K562 (cell line): ENCODE results near the gene ZNF672. TPM values are rescaled to one million over a fixed set of nuclear protein-coding genes. Genes with fewer than 3 reads are reported as not detected.

Experiments
- ATAC-seq: fragments of 200-7000 bp; cut with Tn5 transposase; 3 replicates; pipeline ENCODE4 v1.9.1; 2020; ENCODE audit warnings: moderate library complexity
- BruUV-seq: library from RNA; stranded (reverse); fragments of 400-500 nt; replicated peaks from 2 replicates; lab custom pipeline; 2021; lab: Mats Ljungman, UMichigan
- CTCF ChIA-PET: fragments of 300-600 bp; formaldehyde crosslinking; extraction: SDS; loops from one replicate; lab custom pipeline; 2021; ENCODE audit warnings: low intra/inter-chr PET ratio; lab: Yijun Ruan, JAX
- POLR2A ChIA-PET: fragments of 300-600, 350-650 bp; sonication (Branson Sonifier 250); formaldehyde crosslinking; extraction: SDS; loops from one replicate; lab custom pipeline; 2021; ENCODE audit warnings: antibody characterized with exemption, inconsistent platforms; lab: Yijun Ruan, JAX
- DNase-seq, 4 experiments: peaks; one replicate each; pipeline versions ENCODE4 v3.0.0 to v3.0.0-alpha.2; 2011 to 2018; ENCODE audit warnings: low spot score in 3 of 4, mixed read lengths in 3 of 4; ENCODE audit errors: extremely low read depth in 1 of 4
- FAIRE-seq: peaks from 2 replicates; lab custom pipeline; 2011; peaks lifted over from hg19 to GRCh38; lab: Jason Lieb, UNC
- H2AFZ ChIP-seq: 2 replicates; pipeline ENCODE4 v1.6.0; 2011; ENCODE audit warnings: low read depth, low read length, control low read depth, inconsistent platforms
- H3K27ac ChIP-seq: fragments of 200-600 bp; 3 replicates; pipeline ENCODE4 v1.8.0; 2011; ENCODE audit warnings: low read depth, mild to moderate bottlenecking, control low read depth, inconsistent platforms, low read length, moderate library complexity, mixed read lengths; ENCODE audit errors: extremely low read depth
- H3K27me3 ChIP-seq, 2 experiments: fragments of 300-600 bp in 1 of 2; 2 replicates in 1 of 2; 3 replicates in 1 of 2; pipeline versions ENCODE4 v1.6.0 to v1.8.0; 2011; ENCODE audit warnings: inconsistent platforms in 2 of 2, low read length in 2 of 2, mild to moderate bottlenecking in 1 of 2, mixed read lengths in 1 of 2, moderate library complexity in 1 of 2; ENCODE audit not compliant: control insufficient read depth in 2 of 2, insufficient read depth in 2 of 2
- H3K36me3 ChIP-seq: fragments of 300-600 bp; 3 replicates; pipeline ENCODE4 v1.8.0; 2011; ENCODE audit warnings: mild to moderate bottlenecking, low read length, inconsistent platforms; ENCODE audit not compliant: control insufficient read depth, insufficient read depth
- H3K4me1 ChIP-seq, 2 experiments: fragments of 200-600 bp in 1 of 2; replicated peaks in 1 of 2; 2 replicates in 1 of 2; 3 replicates in 1 of 2; pipeline versions ENCODE4 v1.5.1 to v1.8.0; 2011; ENCODE audit warnings: inconsistent platforms in 2 of 2, low read length in 2 of 2, mild to moderate bottlenecking in 1 of 2, mixed read lengths in 1 of 2, moderate library complexity in 1 of 2; ENCODE audit not compliant: control insufficient read depth in 2 of 2, insufficient read depth in 2 of 2
- H3K4me2 ChIP-seq: 2 replicates; pipeline ENCODE4 v1.6.1; 2011; ENCODE audit warnings: low read length, control low read depth, inconsistent platforms, mixed read lengths; ENCODE audit not compliant: insufficient read depth
- H3K4me3 ChIP-seq: fragments of 200-600 bp; sonication (generic), shearing (Covaris generic); 2 replicates; pipeline ENCODE4 v1.5.1; 2016; ENCODE audit warnings: control low read depth, inconsistent platforms
- H3K79me2 ChIP-seq: fragments of 200-600 bp; 3 replicates; pipeline ENCODE4 v1.8.0; 2011; ENCODE audit warnings: low read length, inconsistent platforms; ENCODE audit not compliant: control insufficient read depth, insufficient read depth
- H3K9ac ChIP-seq, 2 experiments: 2 replicates each; pipeline versions ENCODE4 v1.6.0 to v1.6.1; 2011; ENCODE audit warnings: low read depth in 2 of 2, low read length in 2 of 2, control low read depth in 1 of 2, inconsistent platforms in 1 of 2, mild to moderate bottlenecking in 1 of 2, mixed read lengths in 1 of 2; ENCODE audit not compliant: insufficient read depth in 1 of 2
- H3K9me1 ChIP-seq: one replicate; pipeline ENCODE4 v1.6.0; 2011; ENCODE audit warnings: inconsistent platforms, mild to moderate bottlenecking, low read length, moderate library complexity; ENCODE audit not compliant: control insufficient read depth, insufficient read depth
- H3K9me3 ChIP-seq: replicated peaks from 2 replicates; pipeline ENCODE4 v1.5.1; 2011; ENCODE audit warnings: low read depth, low read length, inconsistent platforms; ENCODE audit not compliant: control insufficient read depth, insufficient read depth
- H4K20me1 ChIP-seq: replicated peaks from 2 replicates; pipeline ENCODE4 v1.6.1; 2011; ENCODE audit warnings: low read length, inconsistent platforms, mixed read lengths; ENCODE audit not compliant: control insufficient read depth, insufficient read depth
- BACH1 ChIP-seq: fragments of 200-800 bp; sonication (Bioruptor generic); IDR thresholded peaks from 2 replicates; pipeline ENCODE4 v1.6.1; 2016; ENCODE audit warnings: missing genetic modification characterization, missing compliant biosample characterization
- DMBX1 ChIP-seq: fragments of 250-450 bp; sonication (Bioruptor Pico); IDR thresholded peaks from 2 replicates; pipeline ENCODE4 v1.8.0; 2022; ENCODE audit warnings: inconsistent platforms, mild to moderate bottlenecking, moderate library complexity, borderline replicate concordance
- MYNN ChIP-seq, 2 experiments: sonication (generic); formaldehyde crosslinking in 1 of 2; IDR thresholded peaks; 2 replicates each; pipeline versions ENCODE4 v1.5.0 to v1.6.1; 2016 to 2020; ENCODE audit warnings: antibody characterized with exemption in 1 of 2, missing genetic modification reagents in 1 of 2
- SUPT5H ChIP-seq: fragments of 450-650 bp; IDR thresholded peaks from 2 replicates; pipeline ENCODE4 v1.6.1; 2016
- YY1 ChIP-seq, 3 experiments: IDR thresholded peaks; 2 replicates each; pipeline ENCODE4 v1.6.1; 2011; ENCODE audit warnings: low read length in 2 of 3, mild to moderate bottlenecking in 2 of 3, moderate library complexity in 2 of 3, borderline replicate concordance in 1 of 3, control low read depth in 1 of 3, low read depth in 1 of 3; ENCODE audit not compliant: insufficient read depth in 3 of 3, insufficient replicate concordance in 2 of 3, control insufficient read depth in 1 of 3, insufficient read length in 1 of 3; ENCODE audit errors: extremely low read depth in 1 of 3
- WGBS: fragments of 100-300 bp; shearing (Covaris generic); methylation state at CpG from one replicate; pipeline ENCODE4 v1.1.6; 2016; ENCODE audit warnings: low coverage, mixed read lengths; ENCODE audit not compliant: insufficient coverage; ENCODE audit errors: missing lambda C conversion rate; 5-methylcytosine and 5-hydroxymethylcytosine counted together
- in situ Hi-C: fragments of 300-500 bp; cut with MboI; formaldehyde crosslinking; loops from 4 replicates; pipeline ENCODE4 v1.15.0; 2018; ENCODE audit warnings: inconsistent platforms, mixed read lengths
- intact Hi-C: fragments of 100-400 bp; cut with micrococcal nuclease; formaldehyde crosslinking; loops from 2 replicates; pipeline ENCODE4 v1.14.2; 2022
- polyA plus RNA-seq, 8 experiments: library from polyadenylated mRNA; depleted of rRNA in 4 of 8; stranded (reverse) in 5 of 8; unstranded in 3 of 8; fragments of >200 nt; fragmentation: Nextera tagmentation in 2 of 8; fragmentation: Illumina TruSeq in 1 of 8; extraction: Ambion mirVana in 2 of 8; extraction: Trizol in 1 of 8; gene quantifications; 2 replicates each; pipeline versions ENCODE4 v1.2.1 to v1.2.3, GENCODE V29; 2011 to 2014; ENCODE audit warnings: inconsistent platforms in 1 of 8, missing spikeins in 1 of 8
- total RNA-seq, 7 experiments: library from RNA; depleted of rRNA in 6 of 7; stranded (reverse); fragments of >200 nt in 6 of 7; fragmentation: Illumina TruSeq in 2 of 7; extraction: Trizol in 2 of 7; gene quantifications; 2 replicates each; pipeline versions ENCODE4 v1.2.1 to v1.2.3, GENCODE V29; 2011 to 2021; ENCODE audit warnings: low replicate concordance in 1 of 7

Gene ZNF672
- total and polyA plus RNA-seq, 9 of the 15 experiments (the other 6 are each of a cell fraction or from before 2014, with no cell fraction given), result 1.9 to 57.9 (median 24.1) TPM

DNA sequence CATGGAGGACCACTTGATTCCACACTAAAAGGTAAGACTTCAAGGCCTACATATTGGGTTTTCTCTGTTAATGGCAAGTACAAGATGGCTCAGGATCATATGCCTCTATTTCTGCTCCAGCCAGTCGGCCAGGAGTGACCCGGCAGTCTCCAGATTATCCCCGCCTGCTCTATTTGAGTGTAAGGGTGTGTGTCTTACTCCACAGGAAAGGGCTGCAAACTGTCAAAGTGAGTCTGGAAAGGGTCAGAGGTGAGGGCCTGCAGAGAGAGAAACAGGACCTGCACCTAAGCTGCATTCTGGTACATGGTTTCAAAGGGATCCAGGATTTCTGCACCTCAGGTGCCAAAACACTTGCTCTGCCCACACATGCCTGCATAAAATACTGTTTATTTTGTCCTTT lies 11.6 kb downstream of the ZNF672 start:
- CTCF ChIA-PET, result no interaction called here
- Histone ChIP-seq H3K4me3 (no peak overlapping the region), H4K20me1 (peaks cover 4% of the 10 kb centered on the region; the same call in 1 of the 2 replicates), H3K4me2 (no peak overlapping the region), H3K79me2 (peaks cover 20% of the 10 kb centered on the region), H3K4me1 (peaks cover 8 to 22% of the 10 kb centered on the region in 2 experiments; a peak in 4 of 5 replicates), H3K27ac (no peak overlapping the region), H3K9me3 (no peaks in the 10 kb centered on the region), H3K36me3 (peaks cover 99% of the 10 kb centered on the region), H2AFZ (no peak overlapping the region), H3K27me3 (no peaks in the 10 kb centered on the region), H3K9me1 (peaks cover under 1% of the 10 kb centered on the region), H3K9ac (no peak overlapping the region; a peak in 1 of 4 replicates)
- ATAC-seq, result peak; percentile 7
- in situ Hi-C loops, result no loop called here
- WGBS, result 83% methylated on average over 3 of the region's 3 CpGs
- DNase-seq, result no peak
- no peak for FAIRE-seq
- POLR2A ChIA-PET, result interaction anchor here (1.8 to 2.5 kb wide), 2 partner anchors 9 to 11 kb away, joined by 9 to 14 read pairs; partner anchors contain the start of genes ZNF672 and ZNF692
- no TSS peak for BruUV-seq
- intact Hi-C loops, result no loop called here
- TF ChIP-seq MYNN (IDR thresholded peaks at IDR 0.05), result peak; percentile 15; the same call in 1 of the 2 replicates
- TF ChIP-seq MYNN (CRISPR knock-in tag; IDR thresholded peaks at IDR 0.05), result no peak
- TF ChIP-seq YY1 (IDR thresholded peaks at IDR 0.05; ENCODE audit: borderline replicate concordance in 1 of 3, control insufficient read depth in 1 of 3, extremely low read depth in 1 of 3, insufficient read depth in 3 of 3, insufficient read length in 1 of 3, insufficient replicate concordance in 2 of 3, low read depth in 1 of 3, low read length in 2 of 3), result no peak
- TF ChIP-seq DMBX1 (CRISPR knock-in tag), result no peak
- TF ChIP-seq SUPT5H, result 0 out of 2 replicates have a peak, but pooled peaks have one; percentile 14
- no peak for TF ChIP-seq BACH1 (tag)
